Body of pancreas (tissue), 4 donors: ENCODE results near the gene CEP112.

Experiments
- POLR2A ChIP-seq, 3 donors: fragments of 450-650 bp; IDR thresholded peaks; one replicate each; pipeline ENCODE4 v1.6.1; 2016; ENCODE audit warnings: antibody characterized with exemption in 3 of 3, mild to moderate bottlenecking in 2 of 3
- TF ChIP-seq, protein P1 (sequence below), 7 experiments: fragments of 450-650 bp in 4 of 7; fragments of 200-600 bp in 3 of 7; sonication (generic) in 3 of 7; IDR thresholded peaks; one replicate each; pipeline ENCODE4 v1.5.1; 2016 to 2019; ENCODE audit warnings: antibody characterized with exemption in 7 of 7

DNA sequence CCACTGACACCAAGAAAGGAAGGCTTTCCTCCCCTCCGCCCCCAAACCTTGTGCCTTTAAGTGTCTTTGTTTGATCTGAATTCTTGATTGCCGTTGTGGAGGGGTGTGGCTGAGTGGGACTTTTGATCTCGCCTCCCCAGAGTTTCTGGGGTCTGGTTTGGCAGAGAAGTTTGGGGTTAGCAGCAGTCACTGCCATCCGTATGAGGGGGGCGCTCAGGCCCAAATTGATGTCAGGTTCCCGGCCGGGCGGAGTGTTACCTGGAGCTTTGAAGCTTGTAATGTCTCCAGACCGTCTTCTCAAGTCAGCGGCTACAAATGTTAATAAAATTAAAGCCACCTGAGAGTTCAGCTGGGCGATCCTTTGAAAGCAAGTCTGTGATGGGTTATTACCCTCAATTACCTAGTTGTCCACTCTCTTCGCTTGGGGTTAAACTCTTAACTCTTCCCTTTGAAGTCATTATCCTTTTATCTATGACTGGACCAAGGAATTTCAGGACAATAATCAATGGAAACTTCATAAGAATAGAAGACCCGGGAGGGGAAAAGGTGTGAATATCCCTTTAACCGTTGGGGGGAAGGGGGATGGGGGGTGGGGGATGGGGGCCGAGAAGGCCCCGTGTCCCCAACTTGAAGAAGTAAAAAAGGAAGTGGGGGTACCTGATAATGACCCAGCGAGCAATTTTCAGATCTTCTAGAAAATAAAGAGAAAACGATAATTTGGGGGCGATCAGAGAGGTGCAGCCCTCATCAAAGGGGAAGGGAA is 598.7 kb downstream of the CEP112 start:
- TF ChIP-seq POLR2A (IDR thresholded peaks at IDR 0.05) = no peak
- TF ChIP-seq, protein P1, sequence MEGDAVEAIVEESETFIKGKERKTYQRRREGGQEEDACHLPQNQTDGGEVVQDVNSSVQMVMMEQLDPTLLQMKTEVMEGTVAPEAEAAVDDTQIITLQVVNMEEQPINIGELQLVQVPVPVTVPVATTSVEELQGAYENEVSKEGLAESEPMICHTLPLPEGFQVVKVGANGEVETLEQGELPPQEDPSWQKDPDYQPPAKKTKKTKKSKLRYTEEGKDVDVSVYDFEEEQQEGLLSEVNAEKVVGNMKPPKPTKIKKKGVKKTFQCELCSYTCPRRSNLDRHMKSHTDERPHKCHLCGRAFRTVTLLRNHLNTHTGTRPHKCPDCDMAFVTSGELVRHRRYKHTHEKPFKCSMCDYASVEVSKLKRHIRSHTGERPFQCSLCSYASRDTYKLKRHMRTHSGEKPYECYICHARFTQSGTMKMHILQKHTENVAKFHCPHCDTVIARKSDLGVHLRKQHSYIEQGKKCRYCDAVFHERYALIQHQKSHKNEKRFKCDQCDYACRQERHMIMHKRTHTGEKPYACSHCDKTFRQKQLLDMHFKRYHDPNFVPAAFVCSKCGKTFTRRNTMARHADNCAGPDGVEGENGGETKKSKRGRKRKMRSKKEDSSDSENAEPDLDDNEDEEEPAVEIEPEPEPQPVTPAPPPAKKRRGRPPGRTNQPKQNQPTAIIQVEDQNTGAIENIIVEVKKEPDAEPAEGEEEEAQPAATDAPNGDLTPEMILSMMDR (IDR thresholded peaks at IDR 0.05) = no peak
